GM19099 (cell line): ENCODE data around the gene RGS10.

Experiments used
- POLR2A ChIP-seq: IDR thresholded peaks from 3 replicates; pipeline ENCODE4 v1.6.1; 2011; ENCODE audit warnings: low read depth; ENCODE audit not compliant: insufficient read length; ENCODE audit errors: extremely low read depth

The RGS10 gene

GRCh38 chr10:119525116-119525515, 17.4 kb downstream of the RGS10 start:
- TF ChIP-seq POLR2A: no peak

DNA sequence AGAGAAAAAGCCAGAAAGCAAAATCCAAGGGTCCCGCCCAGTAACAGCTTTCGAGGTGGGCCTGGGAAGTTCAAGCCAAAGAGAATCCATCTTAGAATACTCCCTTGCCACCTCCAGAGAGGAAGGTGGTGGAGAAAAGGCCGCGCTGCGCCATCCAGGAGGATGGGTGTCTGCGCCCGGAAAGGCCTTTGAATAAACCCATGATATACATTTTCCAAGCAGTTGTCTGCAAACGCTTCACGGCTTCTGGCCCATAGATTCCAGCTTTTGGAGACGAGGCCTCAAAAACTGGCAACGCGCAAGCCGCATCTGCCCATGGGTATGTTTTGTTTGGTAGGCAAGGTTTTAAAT, 17.8 kb downstream of the RGS10 start:
- no peak for TF ChIP-seq POLR2A

GRCh38 chr10:119523895-119524719, 18.4 kb downstream of the RGS10 start:
- TF ChIP-seq POLR2A: no peak

DNA sequence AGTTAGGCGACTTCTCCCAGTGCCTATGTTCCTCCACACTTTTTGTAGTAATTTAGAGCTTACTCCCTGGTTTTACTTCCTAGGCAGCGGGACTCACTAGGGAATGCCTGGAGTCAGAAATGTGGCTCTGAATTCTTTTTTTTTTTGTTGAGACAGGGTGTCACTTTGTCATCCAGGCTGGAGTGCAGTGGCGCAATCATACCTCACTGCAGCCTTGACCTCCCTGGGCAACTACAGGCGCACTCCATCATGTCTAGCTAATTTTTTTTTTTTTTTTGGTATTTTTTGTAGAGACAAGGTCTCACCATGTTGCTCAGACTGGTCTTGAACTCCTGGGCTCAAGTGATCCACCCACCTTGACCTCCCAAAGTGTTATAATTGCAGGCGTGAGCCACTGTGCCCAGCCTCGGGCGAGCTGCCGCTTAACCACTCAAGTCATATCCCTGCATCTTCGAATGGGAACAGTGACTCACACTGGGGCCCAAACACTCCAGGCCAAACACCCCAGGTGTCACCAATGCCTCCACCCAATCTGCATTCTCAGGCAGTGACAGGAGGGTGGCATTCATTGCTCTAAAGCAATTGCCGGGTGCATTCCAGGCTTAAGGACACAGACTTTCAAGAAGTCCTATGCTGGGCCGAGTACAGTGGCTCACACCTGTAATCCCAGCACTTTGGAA, 19.6 kb downstream of the RGS10 start:
- no peak for TF ChIP-seq POLR2A

GRCh38 chr10:119521443-119522204, 20.9 kb downstream of the RGS10 start:
- TF ChIP-seq POLR2A: no peak

GRCh38 chr10:119520283-119520682, 22.2 kb downstream of the RGS10 start:
- TF ChIP-seq POLR2A: no peak

DNA sequence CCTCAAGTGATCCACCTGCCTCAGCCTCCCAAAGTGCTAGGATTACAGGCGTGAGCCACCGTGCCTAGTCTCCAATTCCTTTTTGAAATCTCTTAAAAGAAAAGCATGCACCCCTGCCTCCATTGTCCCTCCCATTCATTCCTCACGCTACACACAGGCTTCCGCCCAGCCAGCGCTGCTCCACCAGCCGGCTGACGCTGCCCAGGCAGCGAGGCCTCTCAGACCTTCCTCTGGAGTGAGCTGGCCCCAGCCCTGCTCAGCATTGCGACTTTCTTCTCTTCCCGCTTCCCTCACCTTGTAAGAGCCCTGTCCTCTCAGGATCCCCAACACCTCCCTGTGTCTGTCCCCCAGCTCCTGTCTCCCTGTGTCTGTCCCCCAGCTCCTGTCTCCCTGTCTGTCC, 23.6 kb downstream of the RGS10 start:
- TF ChIP-seq POLR2A: no peak

GRCh38 chr10:119518176-119518575, 24.3 kb downstream of the RGS10 start:
- TF ChIP-seq POLR2A: no peak

GRCh38 chr10:119517235-119518141, 25.0 kb downstream of the RGS10 start:
- peak; percentile 35 for TF ChIP-seq POLR2A

- TF ChIP-seq POLR2A: peak; percentile 49
These were observed 25.9 kb downstream of the RGS10 start for GRCh38 chr10:119516381-119517234.

DNA sequence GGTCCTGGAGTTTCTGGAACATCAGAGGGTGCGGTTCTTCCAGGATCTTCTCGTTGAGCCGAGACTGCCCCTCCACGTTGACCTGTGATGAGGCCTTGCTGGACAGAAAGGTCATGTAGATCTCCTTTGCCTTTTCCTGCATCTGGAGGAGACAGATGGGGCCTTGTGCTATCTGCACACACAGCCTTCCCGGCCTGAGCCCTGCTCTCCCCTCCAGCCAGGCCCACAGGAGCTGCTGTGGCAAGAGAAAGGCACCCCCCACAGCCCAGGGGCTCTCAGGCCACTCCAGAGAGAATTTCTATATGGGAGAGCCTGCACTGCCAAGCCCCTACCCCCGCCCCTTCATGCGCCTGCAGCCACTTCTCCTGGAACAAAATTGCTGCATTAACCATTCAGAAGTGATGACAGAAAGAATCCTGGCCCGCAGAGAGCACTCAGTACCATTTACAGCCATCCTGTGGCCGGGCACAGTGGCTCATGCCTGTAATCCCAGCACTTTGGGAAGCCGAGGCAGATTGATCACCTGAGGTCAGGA, 26.9 kb downstream of the RGS10 start:
- TF ChIP-seq POLR2A: no peak

- no peak for TF ChIP-seq POLR2A
These were observed 27.7 kb downstream of the RGS10 start for GRCh38 chr10:119514819-119515218.

- no peak for TF ChIP-seq POLR2A
These were observed 30.5 kb downstream of the RGS10 start for GRCh38 chr10:119511828-119512515.
